OCI-LY7 (cell line): ENCODE results near the gene ZBTB16. TPM values are rescaled to one million over a fixed set of nuclear protein-coding genes. Genes with fewer than 3 reads are reported as not detected.

Experiments
- BruUV-seq: library from RNA; stranded (reverse); fragments of 400-500 nt; replicated peaks from 2 replicates; lab custom pipeline; 2021; lab: Mats Ljungman, UMichigan
- CTCF ChIA-PET: fragments of 300-600 bp; sonication (Branson Sonifier 250); formaldehyde crosslinking; loops from one replicate; lab custom pipeline; 2022; ENCODE audit warnings: antibody characterized with exemption; ENCODE audit not compliant: unreplicated experiment; lab: Charles Lee
- POLR2A ChIA-PET: fragments of 300-600 bp; sonication (Branson Sonifier 250); formaldehyde crosslinking; loops from one replicate; lab custom pipeline; 2022; ENCODE audit warnings: antibody characterized with exemption; lab: Charles Lee
- DNase-seq: peaks from one replicate; pipeline ENCODE4 v3.0.0-alpha.2; 2015; ENCODE audit warnings: low spot score
- H2AFZ ChIP-seq: fragments of 200-600 bp; sonication (generic), shearing (Covaris generic); 2 replicates; pipeline ENCODE4 v1.6.1; 2014; ENCODE audit warnings: mild to moderate bottlenecking, antibody characterized with exemption, low read length, moderate library complexity
- H3K27ac ChIP-seq: fragments of 200-600 bp; sonication (generic); 2 replicates; pipeline ENCODE4 v1.5.1; 2014; ENCODE audit warnings: mixed run types, low read depth, mild to moderate bottlenecking, moderate library complexity, low read length, inconsistent platforms; ENCODE audit not compliant: poor library complexity, severe bottlenecking
- H3K36me3 ChIP-seq: fragments of 200-600 bp; sonication (generic); 2 replicates; pipeline ENCODE4 v1.6.1; 2014; ENCODE audit warnings: mild to moderate bottlenecking, antibody characterized with exemption, low read length, moderate library complexity, mixed read lengths; ENCODE audit not compliant: insufficient read depth
- H3K4me1 ChIP-seq: fragments of 200-600 bp; sonication (generic); 2 replicates; pipeline ENCODE4 v1.5.1; 2014; ENCODE audit warnings: mild to moderate bottlenecking, low read length; ENCODE audit not compliant: insufficient read depth, poor library complexity, severe bottlenecking
- H3K4me2 ChIP-seq: fragments of 200-600 bp; sonication (generic); 2 replicates; pipeline ENCODE4 v1.6.1; 2014; ENCODE audit warnings: mild to moderate bottlenecking, low read length
- H3K4me3 ChIP-seq: fragments of 200-600 bp; sonication (generic); 2 replicates; pipeline ENCODE4 v1.5.1; 2014; ENCODE audit warnings: mild to moderate bottlenecking, low read depth, low read length; ENCODE audit not compliant: poor library complexity, severe bottlenecking
- H3K79me2 ChIP-seq: fragments of 200-600 bp; sonication (generic); 2 replicates; pipeline ENCODE4 v1.6.1; 2016; ENCODE audit warnings: low read depth, mild to moderate bottlenecking, low read length, moderate library complexity, mixed read lengths; ENCODE audit not compliant: insufficient read depth
- H3K9me2 ChIP-seq: fragments of 200-600 bp; sonication (generic); 2 replicates; pipeline ENCODE4 v1.6.1; 2016; ENCODE audit warnings: mild to moderate bottlenecking, low read length, mixed read lengths; ENCODE audit not compliant: insufficient read depth
- H3K9me3 ChIP-seq: fragments of 200-600 bp; sonication (generic); 2 replicates; pipeline ENCODE4 v1.6.1; 2014; ENCODE audit warnings: mild to moderate bottlenecking, mixed run types, low read length, mixed read lengths
- H4K20me1 ChIP-seq: fragments of 200-600 bp; sonication (generic); 2 replicates; pipeline ENCODE4 v1.6.1; 2014; ENCODE audit warnings: mild to moderate bottlenecking, antibody characterized with exemption, low read length, moderate library complexity, mixed read lengths; ENCODE audit not compliant: insufficient read depth
- EZH2phosphoT487 ChIP-seq: fragments of 200-600 bp; sonication (generic); IDR thresholded peaks from 2 replicates; pipeline ENCODE4 v1.6.1; 2018; ENCODE audit warnings: low read depth, borderline replicate concordance, mild to moderate bottlenecking, mixed run types, antibody characterized with exemption, low read length, moderate library complexity, mixed read lengths
- intact Hi-C: fragments of 100-400 bp; cut with micrococcal nuclease; formaldehyde crosslinking; loops from one replicate; pipeline ENCODE4 v1.10.0; 2022; ENCODE audit not compliant: unreplicated experiment
- total RNA-seq, 2 experiments: library from RNA; depleted of rRNA in 1 of 2; stranded (reverse); fragments of >200 nt in 1 of 2; shearing (Covaris generic) in 1 of 2; gene quantifications; 2 replicates each; pipeline ENCODE4 v1.2.3, GENCODE V29; 2014 to 2022
- TF ChIP-seq, protein P1 (sequence below): fragments of 200-600 bp; sonication (generic); conservative IDR thresholded peaks from 2 replicates; pipeline ENCODE4 v1.5.1; 2014; ENCODE audit warnings: mild to moderate bottlenecking, antibody characterized with exemption, low read length, moderate library complexity, mixed read lengths

ZBTB16 gene
- total RNA-seq, 2 experiments from 2014 or later = not detected

DNA sequence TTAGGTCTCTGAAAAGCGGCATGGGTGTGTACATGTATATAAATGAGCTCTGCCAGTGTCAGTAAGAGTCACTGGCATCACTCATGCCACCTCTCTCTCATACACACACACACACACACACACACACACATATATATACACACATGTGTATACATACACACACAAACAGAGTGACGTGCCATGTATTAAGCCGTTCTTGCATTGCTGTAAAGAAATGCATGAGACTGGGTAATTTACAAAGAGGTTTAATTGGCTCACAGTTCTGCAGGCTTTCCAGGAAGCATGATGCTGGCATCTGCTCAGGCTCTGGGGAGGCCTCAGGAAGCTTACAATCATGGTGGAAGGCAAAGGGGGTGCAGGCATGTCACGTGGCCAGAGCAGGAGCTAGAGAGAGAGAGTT lies 131.1 kb downstream of the ZBTB16 start:
- H4K20me1 ChIP-seq = no peaks in the 10 kb centered on the region
- H3K9me2 ChIP-seq = no peaks in the 10 kb centered on the region
- H3K36me3 ChIP-seq = no peaks in the 10 kb centered on the region
- POLR2A ChIA-PET = no interaction called here
- intact Hi-C loops = no loop called here
- H3K4me2 ChIP-seq = no peak overlapping the region
- DNase-seq = no peak
- peaks cover 5% of the 10 kb centered on the region; the same call in 1 of the 2 replicates for H3K9me3 ChIP-seq
- BruUV-seq = no TSS peak
- peaks cover 26% of the 10 kb centered on the region for H3K4me1 ChIP-seq
- H2AFZ ChIP-seq = no peak overlapping the region
- CTCF ChIA-PET = no interaction called here
- H3K4me3 ChIP-seq = no peak overlapping the region
- TF ChIP-seq, protein P1, sequence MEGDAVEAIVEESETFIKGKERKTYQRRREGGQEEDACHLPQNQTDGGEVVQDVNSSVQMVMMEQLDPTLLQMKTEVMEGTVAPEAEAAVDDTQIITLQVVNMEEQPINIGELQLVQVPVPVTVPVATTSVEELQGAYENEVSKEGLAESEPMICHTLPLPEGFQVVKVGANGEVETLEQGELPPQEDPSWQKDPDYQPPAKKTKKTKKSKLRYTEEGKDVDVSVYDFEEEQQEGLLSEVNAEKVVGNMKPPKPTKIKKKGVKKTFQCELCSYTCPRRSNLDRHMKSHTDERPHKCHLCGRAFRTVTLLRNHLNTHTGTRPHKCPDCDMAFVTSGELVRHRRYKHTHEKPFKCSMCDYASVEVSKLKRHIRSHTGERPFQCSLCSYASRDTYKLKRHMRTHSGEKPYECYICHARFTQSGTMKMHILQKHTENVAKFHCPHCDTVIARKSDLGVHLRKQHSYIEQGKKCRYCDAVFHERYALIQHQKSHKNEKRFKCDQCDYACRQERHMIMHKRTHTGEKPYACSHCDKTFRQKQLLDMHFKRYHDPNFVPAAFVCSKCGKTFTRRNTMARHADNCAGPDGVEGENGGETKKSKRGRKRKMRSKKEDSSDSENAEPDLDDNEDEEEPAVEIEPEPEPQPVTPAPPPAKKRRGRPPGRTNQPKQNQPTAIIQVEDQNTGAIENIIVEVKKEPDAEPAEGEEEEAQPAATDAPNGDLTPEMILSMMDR = no peak
- TF ChIP-seq EZH2phosphoT487 = no peak
- H3K27ac ChIP-seq = no peak overlapping the region
- no peaks in the 10 kb centered on the region for H3K79me2 ChIP-seq

DNA sequence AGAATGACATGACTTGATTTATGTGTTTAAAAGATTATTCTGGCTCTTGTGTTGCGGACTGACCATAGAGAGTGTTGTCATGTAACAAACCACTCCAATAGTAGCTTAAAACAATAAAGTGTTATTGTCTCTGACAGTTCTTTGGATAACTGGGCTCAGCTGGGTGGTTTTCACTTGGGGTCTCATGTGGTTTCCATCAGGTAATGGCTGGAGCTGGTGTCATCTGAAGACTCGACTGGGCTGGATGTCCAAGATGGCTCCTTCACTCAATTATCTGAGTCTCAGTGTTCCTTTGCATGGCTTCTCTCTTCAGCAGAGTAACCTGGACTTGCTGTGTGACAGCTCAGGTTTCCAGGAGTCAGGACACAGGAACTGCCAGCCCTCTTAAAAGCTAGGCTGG lies 132.4 kb downstream of the ZBTB16 start:
- no TSS peak for BruUV-seq
- H3K4me1 ChIP-seq = peaks cover 21% of the 10 kb centered on the region
- no peak for DNase-seq
- H3K9me3 ChIP-seq = peaks cover 5% of the 10 kb centered on the region; the same call in 1 of the 2 replicates
- no peak for TF ChIP-seq EZH2phosphoT487
- TF ChIP-seq, protein P1 = no peak
- H4K20me1 ChIP-seq = no peaks in the 10 kb centered on the region
- CTCF ChIA-PET = no interaction called here
- intact Hi-C loops = no loop called here
- no peaks in the 10 kb centered on the region for H3K9me2 ChIP-seq
- no peaks in the 10 kb centered on the region for H3K79me2 ChIP-seq
- H3K27ac ChIP-seq = no peak overlapping the region
- no peak overlapping the region for H3K4me3 ChIP-seq
- no peak overlapping the region for H2AFZ ChIP-seq
- no peak overlapping the region for H3K4me2 ChIP-seq
- POLR2A ChIA-PET = interaction anchor here (0.5 to 3.2 kb wide), 5 partner anchors 9 to 114 kb away, joined by 4 to 8 read pairs (median 4); no protein-coding TSS in a partner anchor
- H3K36me3 ChIP-seq = no peaks in the 10 kb centered on the region

DNA sequence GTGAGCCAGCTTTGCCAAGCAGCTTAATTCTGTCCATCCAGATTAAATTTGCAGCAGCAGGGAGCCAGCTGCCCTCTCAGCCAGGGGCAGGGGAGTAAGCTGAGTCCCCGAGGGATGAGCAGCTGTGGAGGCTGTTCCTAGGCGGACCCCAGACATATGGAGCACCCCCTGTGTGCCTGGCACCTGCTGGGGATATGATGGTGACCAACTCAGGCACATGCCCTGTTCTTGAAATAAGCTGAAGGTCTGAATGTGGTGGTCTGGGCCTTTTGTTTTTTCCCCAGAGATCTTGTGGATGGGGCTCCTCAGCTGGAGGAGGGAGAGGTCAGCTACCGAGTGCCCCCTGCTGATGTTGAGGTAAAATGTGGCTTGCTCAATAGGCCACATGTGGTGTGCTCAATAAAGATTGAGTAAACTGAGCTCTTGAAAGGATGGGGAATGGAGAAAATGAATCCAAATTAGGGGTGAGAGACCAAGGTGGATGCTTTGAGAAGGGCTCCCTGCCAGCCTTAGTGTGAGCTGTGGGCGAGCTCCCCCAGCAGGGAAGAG lies 133.4 kb downstream of the ZBTB16 start:
- Histone ChIP-seq H4K20me1 (no peaks in the 10 kb centered on the region), H3K36me3 (no peaks in the 10 kb centered on the region), H2AFZ (no peak overlapping the region), H3K4me3 (no peak overlapping the region), H3K9me2 (no peaks in the 10 kb centered on the region), H3K27ac (no peak overlapping the region), H3K79me2 (no peaks in the 10 kb centered on the region), H3K4me2 (no peak overlapping the region), H3K4me1 (peaks cover 12% of the 10 kb centered on the region), H3K9me3 (peaks cover 5% of the 10 kb centered on the region; the same call in 1 of the 2 replicates)
- intact Hi-C loops = no loop called here
- TF ChIP-seq, protein P1 = peak; percentile 67
- no peak for TF ChIP-seq EZH2phosphoT487
- POLR2A ChIA-PET = interaction anchor here (0.6 to 3.2 kb wide), 4 partner anchors 10 to 18 kb away, joined by 3 to 8 read pairs (median 4); no protein-coding TSS in a partner anchor
- peak; percentile 38 for DNase-seq
- no TSS peak for BruUV-seq
- CTCF ChIA-PET = interaction anchor here (1.1 to 1.2 kb wide), 2 partner anchors 20 to 154 kb away, joined by 3 to 4 read pairs; no protein-coding TSS in a partner anchor
